ENCODE results near the gene C5.

The C5 gene

GRCh38 chr9:120904978-120905301, 145.1 kb downstream of the C5 start:
- no peak overlapping the region for H3K27ac ChIP-seq
- TF ChIP-seq ZFX (IDR thresholded peaks at IDR 0.05), result no peak
- TF ChIP-seq CTCF (conservative IDR thresholded peaks at IDR 0.05), result no peak

GRCh38 chr9:120904061-120904977, 145.8 kb downstream of the C5 start:
- H3K27ac ChIP-seq, result no peak overlapping the region
- no peak for TF ChIP-seq ZFX (IDR thresholded peaks at IDR 0.05)
- TF ChIP-seq CTCF (conservative IDR thresholded peaks at IDR 0.05), result no peak

DNA sequence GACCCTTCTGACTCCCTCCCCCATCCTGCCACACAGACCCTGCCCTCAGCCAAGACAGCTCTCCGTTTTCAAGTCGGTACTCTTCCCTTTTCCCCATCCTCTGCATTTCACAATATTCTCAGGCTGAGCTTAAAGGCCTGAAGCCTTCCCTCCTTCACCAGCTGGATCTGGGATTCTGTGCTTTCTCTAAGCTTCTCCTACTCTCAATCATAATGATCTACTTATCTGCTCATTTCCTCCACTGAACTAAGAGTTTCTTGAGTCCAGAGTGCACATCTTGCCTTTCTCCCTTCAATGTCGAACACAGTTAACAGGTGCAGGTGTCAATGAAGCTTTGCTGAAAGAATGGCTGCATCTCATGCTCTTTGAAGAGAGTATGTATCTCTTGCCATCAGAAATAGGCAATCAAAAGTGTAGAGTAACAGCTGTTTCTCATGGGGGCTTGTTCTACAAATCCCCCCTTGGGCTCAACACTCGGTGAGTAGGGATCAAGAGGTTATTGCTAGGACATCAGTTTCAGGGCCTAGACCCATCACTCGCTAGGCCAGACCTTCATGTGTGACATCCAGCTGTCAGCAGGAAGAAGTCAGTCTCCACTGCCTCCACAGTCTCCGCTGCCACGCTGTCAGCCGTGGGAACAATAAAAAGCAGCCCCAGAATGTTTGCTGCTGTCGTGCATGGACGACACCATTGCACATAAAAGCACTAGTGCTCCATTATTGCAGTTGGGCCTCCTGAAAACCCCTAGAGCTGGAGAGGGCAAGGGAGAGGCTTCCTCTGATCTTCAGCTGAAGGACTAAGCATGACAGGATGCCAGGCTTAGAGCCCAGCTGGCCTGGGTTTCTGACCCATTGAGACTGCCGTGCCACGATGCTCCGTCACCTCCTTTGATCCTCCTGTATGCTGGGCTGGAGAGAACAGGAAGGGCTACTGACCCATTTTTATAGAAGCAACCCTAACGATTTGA, 147.2 kb downstream of the C5 start:
- no peak overlapping the region for H3K27ac ChIP-seq
- TF ChIP-seq CTCF (conservative IDR thresholded peaks at IDR 0.05), result no peak
- TF ChIP-seq ZFX (IDR thresholded peaks at IDR 0.05), result no peak
